ENCODE data around the gene OR10A4.

DNA sequence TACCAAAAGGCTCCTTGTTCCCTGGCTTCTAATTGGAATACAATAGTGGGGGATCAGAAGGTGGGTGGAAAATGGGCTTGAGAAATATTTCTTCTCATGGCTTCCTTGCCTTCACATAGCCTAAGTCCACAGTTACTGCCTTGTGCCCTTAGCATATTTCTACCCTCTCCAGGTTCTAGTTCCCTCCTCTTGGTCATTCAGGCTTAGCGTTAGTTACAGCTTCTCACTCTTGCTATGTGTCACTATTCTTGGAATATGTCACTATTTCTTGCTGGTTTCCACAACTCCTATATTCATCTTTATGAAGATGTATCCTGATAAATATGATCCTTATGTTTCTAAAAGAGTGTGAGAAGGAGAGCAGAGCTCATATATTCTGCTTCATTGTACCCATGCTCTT lies 13.4 kb downstream of the OR10A4 start:
- TF ChIP-seq, protein P1, sequence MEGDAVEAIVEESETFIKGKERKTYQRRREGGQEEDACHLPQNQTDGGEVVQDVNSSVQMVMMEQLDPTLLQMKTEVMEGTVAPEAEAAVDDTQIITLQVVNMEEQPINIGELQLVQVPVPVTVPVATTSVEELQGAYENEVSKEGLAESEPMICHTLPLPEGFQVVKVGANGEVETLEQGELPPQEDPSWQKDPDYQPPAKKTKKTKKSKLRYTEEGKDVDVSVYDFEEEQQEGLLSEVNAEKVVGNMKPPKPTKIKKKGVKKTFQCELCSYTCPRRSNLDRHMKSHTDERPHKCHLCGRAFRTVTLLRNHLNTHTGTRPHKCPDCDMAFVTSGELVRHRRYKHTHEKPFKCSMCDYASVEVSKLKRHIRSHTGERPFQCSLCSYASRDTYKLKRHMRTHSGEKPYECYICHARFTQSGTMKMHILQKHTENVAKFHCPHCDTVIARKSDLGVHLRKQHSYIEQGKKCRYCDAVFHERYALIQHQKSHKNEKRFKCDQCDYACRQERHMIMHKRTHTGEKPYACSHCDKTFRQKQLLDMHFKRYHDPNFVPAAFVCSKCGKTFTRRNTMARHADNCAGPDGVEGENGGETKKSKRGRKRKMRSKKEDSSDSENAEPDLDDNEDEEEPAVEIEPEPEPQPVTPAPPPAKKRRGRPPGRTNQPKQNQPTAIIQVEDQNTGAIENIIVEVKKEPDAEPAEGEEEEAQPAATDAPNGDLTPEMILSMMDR (IDR thresholded peaks at IDR 0.05; ENCODE audit: poor library complexity, severe bottlenecking) = no peak
- TF ChIP-seq EZH2 (IDR thresholded peaks at IDR 0.05; ENCODE audit: borderline replicate concordance, insufficient read depth, low read length, poor library complexity, severe bottlenecking) (no peak), TAF1 (IDR thresholded peaks at IDR 0.05; ENCODE audit: low read depth) (no peak), POLR2AphosphoS5 (IDR thresholded peaks at IDR 0.05) (no peak), RAD21 (conservative IDR thresholded peaks at IDR 0.05) (no peak), REST (IDR thresholded peaks at IDR 0.05; ENCODE audit: borderline replicate concordance) (no peak), EP300 (conservative IDR thresholded peaks at IDR 0.05; ENCODE audit: poor library complexity, severe bottlenecking) (no peak), SMC3 (conservative IDR thresholded peaks at IDR 0.05; ENCODE audit: poor library complexity) (no peak)

Measured in neural cell (in vitro differentiated cells).